Ishikawa (cell line): ENCODE results near the gene TMEM209.

ENCODE experiments used
- CEBPB ChIP-seq: IDR thresholded peaks from 2 replicates; pipeline ENCODE4 v1.6.1; 2012
- CREB1 ChIP-seq: IDR thresholded peaks from 2 replicates; pipeline ENCODE4 v1.6.1; 2012; ENCODE audit warnings: low read depth
- RAD21 ChIP-seq: IDR thresholded peaks from 2 replicates; pipeline ENCODE4 v1.6.1; 2012; ENCODE audit warnings: low read depth
- YY1 ChIP-seq: IDR thresholded peaks from 2 replicates; pipeline ENCODE4 v1.6.1; 2012; ENCODE audit warnings: low read depth
- TF ChIP-seq, protein P1 (sequence below): IDR thresholded peaks from 2 replicates; pipeline ENCODE4 v1.6.1; 2012

DNA sequence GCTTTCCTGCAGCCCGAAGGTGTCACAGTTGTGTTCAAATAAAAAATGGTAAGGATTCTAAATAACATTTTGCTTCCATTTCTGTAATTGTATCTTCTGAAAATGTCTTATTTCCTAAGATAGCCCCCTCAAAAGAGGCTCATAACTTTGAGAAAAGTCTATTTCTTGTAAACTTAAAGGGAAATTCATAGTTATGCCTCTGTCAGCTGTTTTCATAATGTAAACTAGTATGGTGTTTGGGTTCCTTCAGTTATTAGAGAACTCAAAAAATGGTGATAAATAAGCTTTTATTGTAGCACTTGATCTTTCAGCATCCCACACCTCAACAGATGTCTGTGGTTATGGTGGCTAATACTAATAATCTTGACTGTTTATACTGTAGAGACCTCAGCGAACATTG, 77.8 kb downstream of the TMEM209 start:
- TF ChIP-seq, protein P1, sequence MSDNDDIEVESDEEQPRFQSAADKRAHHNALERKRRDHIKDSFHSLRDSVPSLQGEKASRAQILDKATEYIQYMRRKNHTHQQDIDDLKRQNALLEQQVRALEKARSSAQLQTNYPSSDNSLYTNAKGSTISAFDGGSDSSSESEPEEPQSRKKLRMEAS: no peak
- TF ChIP-seq YY1: no peak
- no peak for TF ChIP-seq CEBPB
- TF ChIP-seq RAD21: no peak
- TF ChIP-seq CREB1: no peak
